Neutrophil (primary cell): ENCODE results near the gene CAMTA1.

Source experiments
- H3K27ac ChIP-seq: fragments of 200-600 bp; sonication (generic); 2 replicates; pipeline ENCODE4 v1.5.1; 2016; ENCODE audit warnings: mild to moderate bottlenecking, moderate library complexity
- H3K27me3 ChIP-seq: fragments of 200-600 bp; sonication (generic); 2 replicates; pipeline ENCODE4 v1.6.0; 2016; ENCODE audit warnings: mild to moderate bottlenecking
- H3K36me3 ChIP-seq: fragments of 200-600 bp; sonication (generic); 2 replicates; pipeline ENCODE4 v1.5.1; 2017
- H3K4me1 ChIP-seq, 2 experiments: fragments of 200-600 bp in 1 of 2; sonication (generic) in 1 of 2; 1 replicate in 1 of 2; 2 replicates in 1 of 2; pipeline versions ENCODE4 v1.5.1 to v1.6.1; 2013 to 2016; ENCODE audit warnings: low read depth in 1 of 2, low read length in 1 of 2, mild to moderate bottlenecking in 1 of 2, moderate library complexity in 1 of 2; ENCODE audit not compliant: control insufficient read depth in 1 of 2, insufficient read depth in 1 of 2
- H3K4me3 ChIP-seq, 2 experiments: fragments of 200-600 bp in 1 of 2; sonication (generic) in 1 of 2; 1 replicate in 1 of 2; 2 replicates in 1 of 2; pipeline ENCODE4 v1.5.1; 2013 to 2016; ENCODE audit warnings: low read depth in 1 of 2, low read length in 1 of 2, mild to moderate bottlenecking in 1 of 2, moderate library complexity in 1 of 2
- H3K9me3 ChIP-seq: fragments of 200-600 bp; sonication (generic); 2 replicates; pipeline ENCODE4 v1.5.1; 2016
- TF ChIP-seq, protein P1 (sequence below): fragments of 200-600 bp; sonication (generic); IDR thresholded peaks from 2 replicates; pipeline ENCODE4 v1.5.1; 2016; ENCODE audit warnings: antibody characterized with exemption

CAMTA1 gene

DNA sequence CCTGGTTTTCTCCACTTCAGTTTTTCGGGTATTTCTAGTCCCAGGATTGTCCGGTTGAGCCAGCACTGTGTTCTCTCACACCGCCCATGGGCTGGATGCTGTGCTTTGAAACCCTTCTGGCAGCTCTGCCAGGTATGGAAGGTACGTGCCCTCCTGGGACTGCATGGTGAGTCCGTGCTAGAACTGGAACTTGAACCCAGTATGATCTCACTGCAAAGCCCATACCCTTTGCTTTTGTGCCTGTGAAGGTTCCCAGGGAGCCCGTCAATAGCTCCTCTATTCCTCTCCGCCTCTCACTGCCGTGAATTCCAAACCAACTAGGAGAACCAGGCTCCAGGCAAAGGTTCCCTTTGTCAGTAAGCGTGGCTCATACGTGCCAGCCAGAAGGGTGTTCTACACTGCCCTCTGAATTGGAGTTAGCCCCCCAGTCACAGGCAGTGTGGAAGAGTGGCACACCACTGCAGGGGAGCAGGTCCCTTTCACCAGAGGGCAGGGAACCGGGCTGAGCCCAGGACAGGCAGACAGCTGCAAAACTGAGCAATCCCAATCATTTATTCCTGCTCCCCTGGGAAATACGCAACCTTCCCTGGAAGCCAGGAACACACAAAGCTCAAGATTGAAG, 310.2 kb downstream of the CAMTA1 start:
- Histone ChIP-seq H3K4me1 (no peaks in the 10 kb centered on the region), H3K36me3 (no peaks in the 10 kb centered on the region), H3K9me3 (no peaks in the 10 kb centered on the region), H3K27me3 (no peaks in the 10 kb centered on the region), H3K27ac (no peak overlapping the region), H3K4me3 (no peak overlapping the region)
- TF ChIP-seq, protein P1, sequence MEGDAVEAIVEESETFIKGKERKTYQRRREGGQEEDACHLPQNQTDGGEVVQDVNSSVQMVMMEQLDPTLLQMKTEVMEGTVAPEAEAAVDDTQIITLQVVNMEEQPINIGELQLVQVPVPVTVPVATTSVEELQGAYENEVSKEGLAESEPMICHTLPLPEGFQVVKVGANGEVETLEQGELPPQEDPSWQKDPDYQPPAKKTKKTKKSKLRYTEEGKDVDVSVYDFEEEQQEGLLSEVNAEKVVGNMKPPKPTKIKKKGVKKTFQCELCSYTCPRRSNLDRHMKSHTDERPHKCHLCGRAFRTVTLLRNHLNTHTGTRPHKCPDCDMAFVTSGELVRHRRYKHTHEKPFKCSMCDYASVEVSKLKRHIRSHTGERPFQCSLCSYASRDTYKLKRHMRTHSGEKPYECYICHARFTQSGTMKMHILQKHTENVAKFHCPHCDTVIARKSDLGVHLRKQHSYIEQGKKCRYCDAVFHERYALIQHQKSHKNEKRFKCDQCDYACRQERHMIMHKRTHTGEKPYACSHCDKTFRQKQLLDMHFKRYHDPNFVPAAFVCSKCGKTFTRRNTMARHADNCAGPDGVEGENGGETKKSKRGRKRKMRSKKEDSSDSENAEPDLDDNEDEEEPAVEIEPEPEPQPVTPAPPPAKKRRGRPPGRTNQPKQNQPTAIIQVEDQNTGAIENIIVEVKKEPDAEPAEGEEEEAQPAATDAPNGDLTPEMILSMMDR = no peak

DNA sequence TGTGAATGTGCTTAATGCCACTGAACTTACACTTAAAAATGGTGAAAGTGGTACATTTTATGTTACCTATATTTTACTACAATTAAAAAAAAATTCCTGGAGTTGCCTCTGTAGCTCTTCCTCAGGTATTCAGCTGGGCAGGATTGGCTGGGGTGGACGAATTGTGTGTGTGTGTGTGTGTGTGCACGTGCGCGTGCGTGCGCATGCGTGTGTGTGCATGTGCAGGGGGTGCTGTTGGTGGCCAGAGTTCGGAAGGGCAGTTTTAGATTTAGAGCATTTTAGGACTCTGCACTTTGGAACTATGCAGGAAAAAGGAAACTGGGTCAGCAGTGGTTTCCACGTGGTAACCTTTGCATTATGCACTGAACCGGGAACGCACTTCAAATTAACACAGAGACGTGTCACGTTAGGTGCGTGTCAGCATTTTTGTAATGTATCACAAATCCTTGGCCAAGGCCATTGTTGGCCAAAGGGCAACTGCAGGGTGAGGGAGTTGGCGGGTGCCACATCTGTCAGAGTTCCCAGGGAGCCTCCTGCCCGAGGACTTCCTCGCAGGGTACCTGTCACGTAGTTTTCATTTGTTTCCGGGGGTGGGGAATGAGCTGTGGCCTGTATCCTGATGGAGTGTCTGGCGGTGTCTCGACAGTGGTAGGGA, 312.8 kb downstream of the CAMTA1 start:
- H3K27me3 ChIP-seq = no peaks in the 10 kb centered on the region
- no peaks in the 10 kb centered on the region for H3K36me3 ChIP-seq
- H3K9me3 ChIP-seq = no peaks in the 10 kb centered on the region
- no peak overlapping the region for H3K4me3 ChIP-seq
- H3K4me1 ChIP-seq = no peaks in the 10 kb centered on the region
- no peak overlapping the region for H3K27ac ChIP-seq
- TF ChIP-seq, protein P1 = no peak

DNA sequence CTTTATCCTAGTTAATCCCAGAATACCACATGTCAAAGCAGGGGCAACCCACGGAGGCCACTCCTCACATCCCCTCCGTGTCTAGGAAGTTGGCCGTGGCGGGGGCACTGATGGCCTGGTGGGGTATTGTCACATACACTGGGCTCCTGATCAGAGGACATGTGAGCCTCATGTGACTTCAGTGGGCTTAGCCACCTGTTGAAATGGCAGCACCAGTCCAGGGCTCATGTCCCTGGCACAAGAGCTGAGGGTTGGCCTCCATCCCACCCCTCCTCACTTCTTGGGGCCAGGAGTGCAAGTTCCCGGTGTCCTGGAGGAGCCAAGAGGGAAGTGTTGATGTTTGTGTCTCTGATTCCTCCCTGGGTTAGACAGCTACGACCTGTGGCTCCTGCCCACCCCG, 313.4 kb downstream of the CAMTA1 start:
- H3K27me3 ChIP-seq = no peaks in the 10 kb centered on the region

DNA sequence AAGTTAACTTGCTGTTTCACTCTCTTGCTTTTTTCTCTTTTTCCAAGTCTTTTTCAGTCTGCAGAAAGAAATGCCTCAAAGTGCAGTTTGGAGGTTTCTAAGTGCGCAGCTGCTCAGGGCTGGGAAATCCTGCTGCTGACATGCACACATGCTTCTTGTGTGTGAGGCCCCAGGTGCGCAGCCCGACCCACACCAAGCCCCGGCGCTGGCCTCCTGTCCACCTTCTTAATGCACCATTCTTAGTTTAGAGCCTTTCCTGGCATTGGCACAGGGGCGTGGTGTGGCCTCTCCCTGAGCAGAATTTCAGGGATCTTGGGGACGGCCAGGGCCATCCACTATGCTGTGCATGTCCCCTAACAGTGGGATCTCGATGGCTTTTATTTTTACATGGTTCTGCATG, 315.2 kb downstream of the CAMTA1 start:
- Histone ChIP-seq H3K27me3 (no peaks in the 10 kb centered on the region), H3K4me3 (no peak overlapping the region), H3K27ac (no peak overlapping the region), H3K9me3 (no peaks in the 10 kb centered on the region), H3K4me1 (no peaks in the 10 kb centered on the region), H3K36me3 (no peaks in the 10 kb centered on the region)
- TF ChIP-seq, protein P1 = no peak

More for the DNA sequence above, 313.4 kb downstream of the CAMTA1 start:
- no peak overlapping the region for H3K27ac ChIP-seq
- H3K4me3 ChIP-seq = no peak overlapping the region
- no peaks in the 10 kb centered on the region for H3K4me1 ChIP-seq
- TF ChIP-seq, protein P1 = no peak
- no peaks in the 10 kb centered on the region for H3K9me3 ChIP-seq
- H3K36me3 ChIP-seq = no peaks in the 10 kb centered on the region

DNA sequence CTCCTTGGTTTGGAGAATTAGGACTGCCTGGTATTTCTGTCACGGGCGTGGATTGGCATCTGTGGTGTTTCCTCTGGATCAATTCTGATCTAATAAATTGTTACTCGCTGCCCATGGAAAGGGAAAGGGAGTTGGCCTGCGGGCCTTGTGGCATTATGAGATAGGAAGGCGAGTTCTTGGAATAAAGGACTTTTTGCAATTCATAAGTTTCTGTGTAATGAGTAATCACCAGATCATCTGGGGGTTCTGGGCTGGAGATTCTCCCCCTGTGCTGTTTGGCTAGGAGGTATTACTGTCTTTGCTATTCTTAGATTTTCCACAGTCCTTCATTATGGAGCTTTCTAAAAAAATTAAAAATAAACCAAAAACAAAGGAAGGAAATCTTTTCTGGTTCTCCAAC, 315.9 kb downstream of the CAMTA1 start:
- H3K36me3 ChIP-seq = no peaks in the 10 kb centered on the region
- no peak overlapping the region for H3K4me3 ChIP-seq
- TF ChIP-seq, protein P1 = no peak
- H3K27me3 ChIP-seq = no peaks in the 10 kb centered on the region
- H3K9me3 ChIP-seq = no peaks in the 10 kb centered on the region
- no peak overlapping the region for H3K27ac ChIP-seq
- no peaks in the 10 kb centered on the region for H3K4me1 ChIP-seq
